Ovary (tissue), 3 donors: ENCODE data around the gene STK38.
"Not testable (repeated sequence)": the region's sequence is repeated elsewhere in the genome, so short reads cannot be mapped to it uniquely, and the experiment has no call there.

ENCODE experiments used
- EP300 ChIP-seq: sonication (generic); formaldehyde crosslinking; IDR thresholded peaks from one replicate; pipeline ENCODE4 v1.6.1; 2017; ENCODE audit warnings: antibody characterized with exemption
- POLR2A ChIP-seq: fragments of 450-650 bp; IDR thresholded peaks from one replicate; pipeline ENCODE4 v1.6.1; 2017; ENCODE audit warnings: antibody characterized with exemption, mild to moderate bottlenecking, moderate library complexity
- TF ChIP-seq, protein P1 (sequence below), 3 donors: fragments of 450-650 bp in 2 of 3; fragments of 200-600 bp in 1 of 3; IDR thresholded peaks; one replicate each; pipeline versions ENCODE4 v1.5.1 to v1.8.0; 2016 to 2022; ENCODE audit warnings: antibody characterized with exemption in 3 of 3, mild to moderate bottlenecking in 1 of 3
- donor health status: DM: no; HTN: no; CAD: no.

DNA sequence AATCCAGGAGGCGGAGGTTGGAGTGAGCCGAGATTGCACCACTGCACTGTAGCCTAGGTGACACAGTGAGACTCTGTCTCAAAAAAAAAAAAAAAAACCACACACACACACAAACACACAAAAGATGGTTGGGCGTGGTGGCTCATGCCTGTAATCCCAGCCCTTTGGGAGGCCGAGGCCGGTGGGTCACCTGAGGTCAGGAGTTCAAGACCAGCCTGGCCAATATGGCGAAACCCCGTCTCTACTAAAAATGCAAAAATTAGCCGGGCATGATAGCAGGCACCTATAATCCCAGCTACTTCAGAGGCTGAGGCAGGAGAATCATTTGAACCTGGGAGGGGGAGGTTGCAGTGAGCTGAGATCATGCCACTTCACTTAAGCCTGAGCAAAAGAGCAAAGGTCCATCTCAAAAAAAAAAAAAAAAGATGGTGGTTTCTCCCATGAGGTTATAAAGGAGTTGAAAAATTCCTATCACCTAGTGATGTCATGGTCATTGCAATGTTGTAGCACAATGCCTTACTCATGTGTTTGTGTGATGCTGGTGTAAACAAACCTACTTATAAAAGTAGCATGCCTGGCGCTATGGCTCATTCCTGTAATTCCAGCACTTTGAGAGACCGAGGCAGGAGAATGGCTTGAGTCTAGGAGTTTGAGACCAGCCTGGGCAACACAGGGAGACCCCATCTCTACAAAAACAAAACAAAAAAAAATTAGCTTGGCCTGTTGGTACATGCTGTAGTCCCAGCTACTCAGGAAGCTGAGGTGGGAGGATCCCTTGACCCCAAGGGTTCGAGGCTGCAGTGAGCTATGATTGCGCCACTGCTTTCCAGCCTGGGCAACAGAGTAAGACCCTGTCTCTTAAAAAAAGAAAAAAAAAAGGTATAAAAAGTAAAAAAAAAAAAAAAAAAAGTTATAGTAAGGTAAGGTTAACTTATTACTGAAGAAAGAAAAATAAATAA lies 25.4 kb upstream of the STK38 start:
- TF ChIP-seq, protein P1, sequence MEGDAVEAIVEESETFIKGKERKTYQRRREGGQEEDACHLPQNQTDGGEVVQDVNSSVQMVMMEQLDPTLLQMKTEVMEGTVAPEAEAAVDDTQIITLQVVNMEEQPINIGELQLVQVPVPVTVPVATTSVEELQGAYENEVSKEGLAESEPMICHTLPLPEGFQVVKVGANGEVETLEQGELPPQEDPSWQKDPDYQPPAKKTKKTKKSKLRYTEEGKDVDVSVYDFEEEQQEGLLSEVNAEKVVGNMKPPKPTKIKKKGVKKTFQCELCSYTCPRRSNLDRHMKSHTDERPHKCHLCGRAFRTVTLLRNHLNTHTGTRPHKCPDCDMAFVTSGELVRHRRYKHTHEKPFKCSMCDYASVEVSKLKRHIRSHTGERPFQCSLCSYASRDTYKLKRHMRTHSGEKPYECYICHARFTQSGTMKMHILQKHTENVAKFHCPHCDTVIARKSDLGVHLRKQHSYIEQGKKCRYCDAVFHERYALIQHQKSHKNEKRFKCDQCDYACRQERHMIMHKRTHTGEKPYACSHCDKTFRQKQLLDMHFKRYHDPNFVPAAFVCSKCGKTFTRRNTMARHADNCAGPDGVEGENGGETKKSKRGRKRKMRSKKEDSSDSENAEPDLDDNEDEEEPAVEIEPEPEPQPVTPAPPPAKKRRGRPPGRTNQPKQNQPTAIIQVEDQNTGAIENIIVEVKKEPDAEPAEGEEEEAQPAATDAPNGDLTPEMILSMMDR (IDR thresholded peaks at IDR 0.05) = not testable (repeated sequence)
- TF ChIP-seq POLR2A, EP300: not testable (repeated sequence)
